Measurements from ENCODE around the gene NDST1. TPM values are rescaled to one million over a fixed set of nuclear protein-coding genes. Genes with fewer than 3 reads are reported as not detected.

Gene NDST1
- total RNA-seq, 2 experiments from 2014 or later, result 2.9 to 3.3 TPM

- no peak overlapping the region for H3K4me3 Mint-ChIP-seq
- no peaks in the 10 kb centered on the region for H3K9me3 Mint-ChIP-seq
Measured at GRCh38 chr5:150490296-150490669, 17.6 kb upstream of the NDST1 start.

GRCh38 chr5:150490754-150491153 is 17.2 kb upstream of the NDST1 start:
- no peak for DNase-seq
- no peaks in the 10 kb centered on the region for H3K9me3 Mint-ChIP-seq

More at GRCh38 chr5:150490296-150490669, 17.6 kb upstream of the NDST1 start:
- no peak for ATAC-seq
- no peak for DNase-seq
- intact Hi-C loops (cut with micrococcal nuclease), result no loop called here
- POLR2A ChIA-PET, result no interaction called here
- CTCF ChIA-PET, result interaction anchor here (1.0 kb wide), 1 partner anchor 31 kb away, joined by 3 read pairs; no protein-coding TSS in a partner anchor
- peaks cover 7% of the 10 kb centered on the region for H3K4me1 Mint-ChIP-seq (ENCODE audit: low read depth)
- H3K27me3 Mint-ChIP-seq, result peaks cover 5% of the 10 kb centered on the region
- no peak overlapping the region for H3K27ac Mint-ChIP-seq
- TF ChIP-seq, protein P1, sequence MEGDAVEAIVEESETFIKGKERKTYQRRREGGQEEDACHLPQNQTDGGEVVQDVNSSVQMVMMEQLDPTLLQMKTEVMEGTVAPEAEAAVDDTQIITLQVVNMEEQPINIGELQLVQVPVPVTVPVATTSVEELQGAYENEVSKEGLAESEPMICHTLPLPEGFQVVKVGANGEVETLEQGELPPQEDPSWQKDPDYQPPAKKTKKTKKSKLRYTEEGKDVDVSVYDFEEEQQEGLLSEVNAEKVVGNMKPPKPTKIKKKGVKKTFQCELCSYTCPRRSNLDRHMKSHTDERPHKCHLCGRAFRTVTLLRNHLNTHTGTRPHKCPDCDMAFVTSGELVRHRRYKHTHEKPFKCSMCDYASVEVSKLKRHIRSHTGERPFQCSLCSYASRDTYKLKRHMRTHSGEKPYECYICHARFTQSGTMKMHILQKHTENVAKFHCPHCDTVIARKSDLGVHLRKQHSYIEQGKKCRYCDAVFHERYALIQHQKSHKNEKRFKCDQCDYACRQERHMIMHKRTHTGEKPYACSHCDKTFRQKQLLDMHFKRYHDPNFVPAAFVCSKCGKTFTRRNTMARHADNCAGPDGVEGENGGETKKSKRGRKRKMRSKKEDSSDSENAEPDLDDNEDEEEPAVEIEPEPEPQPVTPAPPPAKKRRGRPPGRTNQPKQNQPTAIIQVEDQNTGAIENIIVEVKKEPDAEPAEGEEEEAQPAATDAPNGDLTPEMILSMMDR (IDR thresholded peaks at IDR 0.05), result no peak
- H3K36me3 Mint-ChIP-seq (ENCODE audit: low read depth), result no peaks in the 10 kb centered on the region

DNA sequence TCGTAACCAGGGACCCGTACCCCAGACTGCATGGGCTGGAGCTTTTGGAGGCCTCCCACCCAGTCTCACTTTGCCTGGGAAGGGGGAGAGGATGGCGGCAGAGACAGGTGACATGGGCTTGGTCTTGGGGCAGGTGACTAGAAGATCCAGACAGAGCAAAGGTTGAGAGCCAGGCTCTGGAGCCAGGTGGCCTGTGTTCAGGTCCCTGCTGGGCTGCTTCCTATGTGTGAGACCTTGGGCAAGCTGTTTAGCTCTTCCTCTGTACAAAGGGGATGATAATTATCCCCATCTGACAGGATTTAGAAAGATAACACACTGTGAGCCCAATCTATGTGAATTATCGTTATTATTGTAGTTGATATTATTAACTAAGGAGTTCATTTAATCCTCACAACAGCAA is 16.1 kb upstream of the NDST1 start:
- Mint-ChIP-seq H3K4me1 (ENCODE audit: low read depth) (peaks cover 7% of the 10 kb centered on the region), H3K4me3 (no peak overlapping the region), H3K27ac (no peak overlapping the region), H3K9me3 (no peaks in the 10 kb centered on the region), H3K36me3 (ENCODE audit: low read depth) (no peaks in the 10 kb centered on the region), H3K27me3 (peaks cover 5% of the 10 kb centered on the region)
- CTCF ChIA-PET, result interaction anchor here (1.0 kb wide), 2 partner anchors 33 to 42 kb away, joined by 3 to 4 read pairs; no protein-coding TSS in a partner anchor
- ATAC-seq (no peak), DNase-seq (no peak)
- TF ChIP-seq, protein P1 (IDR thresholded peaks at IDR 0.05), result no peak
- intact Hi-C loops (cut with micrococcal nuclease), result no loop called here
- POLR2A ChIA-PET, result interaction anchor here (1.1 to 1.3 kb wide), 2 partner anchors 42 to 46 kb away, joined by 3 to 5 read pairs; no protein-coding TSS in a partner anchor

More at GRCh38 chr5:150490754-150491153, 17.2 kb upstream of the NDST1 start:
- Mint-ChIP-seq H3K4me3 (no peak overlapping the region), H3K4me1 (ENCODE audit: low read depth) (peaks cover 7% of the 10 kb centered on the region), H3K27ac (no peak overlapping the region), H3K36me3 (ENCODE audit: low read depth) (no peaks in the 10 kb centered on the region), H3K27me3 (peaks cover 5% of the 10 kb centered on the region)
- intact Hi-C loops (cut with micrococcal nuclease), result no loop called here
- TF ChIP-seq, protein P1 (IDR thresholded peaks at IDR 0.05), result no peak
- no peak for ATAC-seq
- POLR2A ChIA-PET, result interaction anchor here (1.3 kb wide), 1 partner anchor 45 kb away, joined by 3 read pairs; no protein-coding TSS in a partner anchor
- CTCF ChIA-PET, result no interaction called here

DNA sequence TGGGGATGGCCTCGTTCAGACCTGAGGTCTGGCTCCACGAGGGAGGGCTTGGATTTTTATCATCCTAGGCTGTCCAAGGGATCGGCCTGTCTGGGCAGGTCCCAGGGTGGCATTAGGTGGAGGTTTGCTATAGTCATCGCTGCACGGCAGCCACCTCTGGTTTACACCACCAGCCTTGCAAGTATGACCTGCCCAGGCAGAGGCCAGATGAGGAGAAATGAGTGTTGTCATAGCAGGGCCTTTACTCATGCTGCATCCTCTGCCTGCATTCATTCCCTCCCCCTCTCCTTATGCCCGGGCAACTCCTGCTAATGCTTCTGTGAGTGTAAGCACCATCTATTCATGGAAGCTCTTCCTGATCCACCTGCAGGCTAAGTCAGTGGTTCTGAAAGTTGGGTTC is 15.3 kb upstream of the NDST1 start:
- TF ChIP-seq, protein P1 (IDR thresholded peaks at IDR 0.05), result no peak
- DNase-seq, result no peak
- no peaks in the 10 kb centered on the region for H3K27me3 Mint-ChIP-seq
- ATAC-seq, result no peak
- H3K27ac Mint-ChIP-seq, result no peak overlapping the region
- intact Hi-C loops (cut with micrococcal nuclease), result no loop called here
- H3K36me3 Mint-ChIP-seq (ENCODE audit: low read depth), result no peaks in the 10 kb centered on the region
- no peak overlapping the region for H3K4me3 Mint-ChIP-seq
- CTCF ChIA-PET, result interaction anchor here (1.0 kb wide), 2 partner anchors 33 to 42 kb away, joined by 3 to 4 read pairs; no protein-coding TSS in a partner anchor
- peaks cover under 1% of the 10 kb centered on the region for H3K4me1 Mint-ChIP-seq (ENCODE audit: low read depth)
- no peaks in the 10 kb centered on the region for H3K9me3 Mint-ChIP-seq
- POLR2A ChIA-PET, result interaction anchor here (0.6 to 1.1 kb wide), 2 partner anchors 43 to 140 kb away, joined by 3 to 5 read pairs; no protein-coding TSS in a partner anchor

GRCh38 chr5:150496098-150496497 is 11.8 kb upstream of the NDST1 start:
- CTCF ChIA-PET, result no interaction called here
- H3K4me1 Mint-ChIP-seq (ENCODE audit: low read depth), result no peaks in the 10 kb centered on the region

More at GRCh38 chr5:150496098-150496497, 11.8 kb upstream of the NDST1 start:
- no peak for ATAC-seq
- no peak for DNase-seq
- Mint-ChIP-seq H3K4me3 (no peak overlapping the region), H3K9me3 (no peaks in the 10 kb centered on the region), H3K27me3 (no peaks in the 10 kb centered on the region), H3K36me3 (ENCODE audit: low read depth) (no peaks in the 10 kb centered on the region), H3K27ac (no peak overlapping the region)
- POLR2A ChIA-PET, result interaction anchor here (0.6 kb wide), 1 partner anchor 132 kb away, joined by 3 read pairs; no protein-coding TSS in a partner anchor
- TF ChIP-seq, protein P1 (IDR thresholded peaks at IDR 0.05), result no peak
- intact Hi-C loops (cut with micrococcal nuclease), result no loop called here

Measured in activated CD8-positive, alpha-beta T cell treated with anti-CD3 and anti-CD28 coated beads for 36 hours (primary cell).